ENCODE results near the gene TCERG1L. TPM values are rescaled to one million over a fixed set of nuclear protein-coding genes. Genes with fewer than 3 reads are reported as not detected.
"Not testable (repeated sequence)": the region's sequence is repeated elsewhere in the genome, so short reads cannot be mapped to it uniquely, and the experiment has no call there.

The TCERG1L gene
- total RNA-seq, 2 donors from 2014 or later, result 4.0 to 4.2 TPM

DNA sequence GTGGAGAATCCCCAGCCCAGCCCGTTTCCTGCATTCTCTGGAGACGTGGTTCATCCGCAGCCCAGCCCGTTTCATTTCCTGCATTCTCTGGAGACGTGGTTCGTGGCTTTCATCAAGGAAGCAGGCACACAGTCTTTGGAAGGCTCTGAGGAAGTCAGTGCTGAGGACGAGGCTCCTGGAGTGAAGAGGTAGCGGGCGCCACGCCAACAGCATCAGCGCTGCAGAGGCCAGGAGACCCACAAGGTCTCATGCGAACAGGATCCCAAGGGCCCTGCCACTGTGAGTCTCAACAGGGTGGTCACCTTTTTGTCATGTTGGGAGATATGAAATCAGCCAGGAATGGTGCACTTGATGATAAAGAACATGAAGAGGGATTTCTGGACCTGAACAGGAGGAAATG lies 12.4 kb upstream of the TCERG1L start:
- intact Hi-C loops (cut with DNase I), result no loop called here
- Histone ChIP-seq H3K9me3 (no peaks in the 10 kb centered on the region), H3K4me1 (no peaks in the 10 kb centered on the region), H3K4me3 (no peak overlapping the region), H3K27me3 (no peaks in the 10 kb centered on the region), H3K36me3 (replicated peaks in 1 of 2; ENCODE audit: insufficient read depth in 1 of 2, low read depth in 2 of 2) (no peaks in the 10 kb centered on the region), H3K27ac (no peak overlapping the region)
- 48 to 60% methylated on average over 12 of the region's 12 CpGs for WGBS, 2 donors
- DNase-seq, result no peak
- TF ChIP-seq POLR2A (IDR thresholded peaks at IDR 0.05), result no peak
- TF ChIP-seq, protein P1, sequence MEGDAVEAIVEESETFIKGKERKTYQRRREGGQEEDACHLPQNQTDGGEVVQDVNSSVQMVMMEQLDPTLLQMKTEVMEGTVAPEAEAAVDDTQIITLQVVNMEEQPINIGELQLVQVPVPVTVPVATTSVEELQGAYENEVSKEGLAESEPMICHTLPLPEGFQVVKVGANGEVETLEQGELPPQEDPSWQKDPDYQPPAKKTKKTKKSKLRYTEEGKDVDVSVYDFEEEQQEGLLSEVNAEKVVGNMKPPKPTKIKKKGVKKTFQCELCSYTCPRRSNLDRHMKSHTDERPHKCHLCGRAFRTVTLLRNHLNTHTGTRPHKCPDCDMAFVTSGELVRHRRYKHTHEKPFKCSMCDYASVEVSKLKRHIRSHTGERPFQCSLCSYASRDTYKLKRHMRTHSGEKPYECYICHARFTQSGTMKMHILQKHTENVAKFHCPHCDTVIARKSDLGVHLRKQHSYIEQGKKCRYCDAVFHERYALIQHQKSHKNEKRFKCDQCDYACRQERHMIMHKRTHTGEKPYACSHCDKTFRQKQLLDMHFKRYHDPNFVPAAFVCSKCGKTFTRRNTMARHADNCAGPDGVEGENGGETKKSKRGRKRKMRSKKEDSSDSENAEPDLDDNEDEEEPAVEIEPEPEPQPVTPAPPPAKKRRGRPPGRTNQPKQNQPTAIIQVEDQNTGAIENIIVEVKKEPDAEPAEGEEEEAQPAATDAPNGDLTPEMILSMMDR (IDR thresholded peaks at IDR 0.05), result no peak
- ATAC-seq, result no peak

DNA sequence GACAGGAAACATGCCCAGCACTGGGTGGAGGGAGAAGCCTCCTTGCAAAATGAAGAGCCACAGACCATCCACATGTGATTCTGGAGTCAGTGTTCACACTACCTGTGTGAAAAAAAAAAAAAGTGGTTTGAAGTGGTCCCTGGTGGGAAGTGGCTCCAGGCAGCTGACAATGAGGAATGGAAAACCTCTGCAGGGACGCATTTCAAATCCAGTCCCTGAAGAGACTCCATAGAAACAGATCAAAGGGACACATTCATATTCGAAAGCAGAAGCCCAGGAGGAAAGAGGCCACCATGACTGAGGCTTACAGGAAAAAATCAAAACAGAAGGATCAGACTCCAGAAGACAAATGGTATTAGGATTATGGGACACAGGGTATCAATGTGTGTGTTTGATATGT lies 11.5 kb upstream of the TCERG1L start:
- Histone ChIP-seq H3K36me3 (replicated peaks in 1 of 2; ENCODE audit: insufficient read depth in 1 of 2, low read depth in 2 of 2) (no peaks in the 10 kb centered on the region), H3K27ac (no peak overlapping the region), H3K9me3 (no peaks in the 10 kb centered on the region), H3K4me3 (no peak overlapping the region), H3K27me3 (no peaks in the 10 kb centered on the region), H3K4me1 (no peaks in the 10 kb centered on the region)
- ATAC-seq (no peak), DNase-seq (no peak)
- TF ChIP-seq POLR2A (IDR thresholded peaks at IDR 0.05), result no peak
- TF ChIP-seq, protein P1 (IDR thresholded peaks at IDR 0.05), result no peak
- intact Hi-C loops (cut with DNase I), result no loop called here
- WGBS, 2 donors, result 30 to 50% methylated on average over 2 of the region's 2 CpGs

DNA sequence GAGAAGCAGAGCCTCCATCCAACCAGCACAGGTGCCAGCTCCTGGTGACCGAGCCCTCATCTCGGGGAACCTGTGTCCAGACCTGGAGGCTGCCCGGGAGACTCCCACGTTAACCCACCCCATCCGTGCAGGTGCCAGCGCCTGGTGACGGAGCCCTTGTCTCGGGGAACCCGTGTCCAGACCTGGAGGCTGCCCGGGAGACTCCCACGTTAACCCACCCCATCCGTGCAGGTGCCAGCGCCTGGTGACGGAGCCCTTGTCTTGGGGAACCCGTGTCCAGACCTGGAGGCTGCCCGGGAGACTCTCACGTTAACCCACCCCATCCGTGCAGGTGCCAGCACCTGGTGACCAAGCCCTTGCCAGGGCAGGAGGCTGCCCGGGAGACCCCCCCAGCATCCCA lies 11.1 kb upstream of the TCERG1L start:
- H3K27ac ChIP-seq; H3K27me3 ChIP-seq; H3K4me1 ChIP-seq; intact Hi-C loops (cut with DNase I); H3K9me3 ChIP-seq; H3K36me3 ChIP-seq (replicated peaks in 1 of 2; ENCODE audit: insufficient read depth in 1 of 2, low read depth in 2 of 2); H3K4me3 ChIP-seq; ATAC-seq; DNase-seq: not testable (repeated sequence)
- WGBS, 2 donors, result 68 to 71% methylated on average over 6 to 19 of the region's 19 CpGs

DNA sequence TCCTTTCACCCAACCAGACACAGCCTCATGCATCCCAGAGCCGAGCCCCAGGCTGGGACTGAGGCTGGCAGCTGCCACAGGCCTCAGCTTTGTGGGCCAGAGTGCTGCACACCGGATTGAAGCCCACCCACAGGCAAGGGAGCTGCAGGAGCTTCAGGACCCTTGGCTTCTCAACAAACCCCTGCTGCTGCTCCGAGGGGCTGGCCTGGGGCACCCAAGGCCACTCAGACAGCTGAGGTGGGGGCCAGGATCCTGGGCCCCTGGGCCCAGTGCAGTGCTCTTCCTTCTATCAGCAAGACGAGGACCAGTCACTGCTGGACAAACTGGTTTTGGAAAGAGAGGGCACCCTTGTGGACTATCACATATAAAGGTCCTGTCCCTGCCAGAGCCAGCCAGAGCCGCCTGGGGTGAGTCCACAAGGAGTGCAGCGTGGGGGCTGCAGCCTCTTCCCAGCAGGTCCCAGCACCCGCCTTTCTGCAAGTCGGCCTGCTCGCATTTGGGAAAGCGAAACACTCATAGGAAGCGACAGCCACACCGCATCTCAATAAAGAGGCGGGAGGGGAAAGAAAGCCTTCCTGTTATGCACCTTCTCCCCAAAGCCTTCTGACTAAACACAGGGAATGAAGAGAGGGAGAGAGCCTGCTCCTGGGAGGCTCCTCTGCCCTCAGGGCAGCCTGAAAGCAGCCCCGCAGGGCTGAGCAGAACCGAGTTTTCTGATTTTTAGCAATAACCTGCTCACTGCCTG lies 9.5 kb upstream of the TCERG1L start:
- Histone ChIP-seq H3K36me3 (replicated peaks in 1 of 2; ENCODE audit: insufficient read depth in 1 of 2, low read depth in 2 of 2) (no peaks in the 10 kb centered on the region), H3K27ac (no peak overlapping the region), H3K4me1 (no peaks in the 10 kb centered on the region), H3K4me3 (no peak overlapping the region), H3K27me3 (no peaks in the 10 kb centered on the region), H3K9me3 (no peaks in the 10 kb centered on the region)
- ATAC-seq (no peak), DNase-seq (no peak)
- intact Hi-C loops (cut with DNase I), result no loop called here
- 33 to 45% methylated on average over 10 to 15 of the region's 15 CpGs for WGBS, 2 donors
- TF ChIP-seq POLR2A (IDR thresholded peaks at IDR 0.05), result no peak

DNA sequence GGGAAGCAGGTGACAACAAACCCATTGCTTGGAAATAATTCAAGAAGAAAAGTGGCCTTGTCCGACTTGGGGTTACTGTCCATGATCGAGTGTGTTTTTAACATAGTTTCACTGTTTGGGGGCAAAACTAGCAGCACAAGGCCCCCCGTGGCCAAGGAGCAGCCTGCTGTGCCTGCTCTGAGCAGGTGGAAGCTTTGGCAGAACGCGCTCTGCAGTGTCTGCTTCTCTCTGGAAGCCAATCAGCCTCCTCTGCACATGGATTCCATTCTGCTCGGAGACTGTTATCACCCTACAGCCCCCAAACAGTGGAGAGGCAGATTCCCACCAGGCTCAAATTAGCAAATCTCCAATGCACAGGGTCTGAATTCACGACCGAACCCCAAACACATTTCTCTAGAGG lies 7.3 kb upstream of the TCERG1L start:
- no peaks in the 10 kb centered on the region for H3K4me1 ChIP-seq
- H3K36me3 ChIP-seq (replicated peaks in 1 of 2; ENCODE audit: insufficient read depth in 1 of 2, low read depth in 2 of 2), result no peaks in the 10 kb centered on the region
- no peak for DNase-seq
- H3K27me3 ChIP-seq, result no peaks in the 10 kb centered on the region
- ATAC-seq, result no peak
- 60 to 64% methylated on average over 8 of the region's 8 CpGs for WGBS, 2 donors
- intact Hi-C loops (cut with DNase I), result no loop called here
- no peak overlapping the region for H3K27ac ChIP-seq
- H3K9me3 ChIP-seq, result no peaks in the 10 kb centered on the region
- TF ChIP-seq, protein P1 (IDR thresholded peaks at IDR 0.05), result no peak
- no peak for TF ChIP-seq POLR2A (IDR thresholded peaks at IDR 0.05)
- no peak overlapping the region for H3K4me3 ChIP-seq

DNA sequence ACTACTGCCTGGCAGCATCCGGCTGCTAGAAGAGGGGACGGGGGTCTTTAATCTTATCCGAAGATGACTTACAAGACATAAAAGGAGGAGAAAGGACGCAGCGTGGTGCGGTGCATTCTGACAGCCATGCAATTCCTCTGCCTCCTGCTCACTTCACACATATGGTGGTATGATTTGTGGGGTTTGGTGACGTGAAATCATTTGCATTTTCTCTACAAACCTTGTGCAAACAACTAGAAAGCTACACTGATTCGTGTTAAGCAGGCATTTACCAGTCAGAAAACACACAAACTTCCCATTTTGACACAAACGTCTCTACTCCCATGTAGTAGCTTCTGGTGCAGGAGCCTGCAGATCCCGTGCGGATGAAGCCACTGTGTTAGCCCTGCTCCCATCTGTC lies 6.8 kb upstream of the TCERG1L start:
- TF ChIP-seq, protein P1 (IDR thresholded peaks at IDR 0.05), result no peak
- TF ChIP-seq POLR2A (IDR thresholded peaks at IDR 0.05), result no peak
- Histone ChIP-seq H3K27ac (no peak overlapping the region), H3K27me3 (no peaks in the 10 kb centered on the region), H3K4me3 (no peak overlapping the region), H3K9me3 (no peaks in the 10 kb centered on the region), H3K4me1 (no peaks in the 10 kb centered on the region), H3K36me3 (replicated peaks in 1 of 2; ENCODE audit: insufficient read depth in 1 of 2, low read depth in 2 of 2) (no peaks in the 10 kb centered on the region)
- WGBS, 2 donors, result 58 to 63% methylated on average over 11 of the region's 11 CpGs
- no peak for ATAC-seq
- intact Hi-C loops (cut with DNase I), result no loop called here
- no peak for DNase-seq

Data from body of pancreas (tissue), 4 donors.